Activated naive CD8-positive, alpha-beta T cell (primary cell): Measurements from ENCODE around the gene ARL4D.

ENCODE experiments used
- H3K27ac Mint-ChIP-seq: one replicate; pipeline ENCODE4 v1.8.0; 2021; ENCODE audit warnings: mixed read lengths
- H3K27me3 Mint-ChIP-seq: one replicate; pipeline ENCODE4 v1.8.0; 2021; ENCODE audit warnings: mixed read lengths
- H3K36me3 Mint-ChIP-seq: one replicate; pipeline ENCODE4 v1.8.0; 2021; ENCODE audit warnings: mixed read lengths
- H3K4me1 Mint-ChIP-seq: one replicate; pipeline ENCODE4 v1.8.0; 2021; ENCODE audit warnings: low read depth, mixed read lengths
- H3K4me3 Mint-ChIP-seq: one replicate; pipeline ENCODE4 v1.8.0; 2021; ENCODE audit warnings: mild to moderate bottlenecking, mixed read lengths
- H3K9me3 Mint-ChIP-seq: one replicate; pipeline ENCODE4 v1.8.0; 2021; ENCODE audit warnings: low read depth, mixed read lengths

ARL4D gene

GRCh38 chr17:43444223-43445008, 45.6 kb downstream of the ARL4D start:
- H3K4me3 Mint-ChIP-seq: no peak overlapping the region
- H3K27me3 Mint-ChIP-seq: peaks cover 4% of the 10 kb centered on the region
- H3K27ac Mint-ChIP-seq: no peak overlapping the region
- H3K4me1 Mint-ChIP-seq: no peaks in the 10 kb centered on the region
- H3K36me3 Mint-ChIP-seq: no peaks in the 10 kb centered on the region
- H3K9me3 Mint-ChIP-seq: no peaks in the 10 kb centered on the region

DNA sequence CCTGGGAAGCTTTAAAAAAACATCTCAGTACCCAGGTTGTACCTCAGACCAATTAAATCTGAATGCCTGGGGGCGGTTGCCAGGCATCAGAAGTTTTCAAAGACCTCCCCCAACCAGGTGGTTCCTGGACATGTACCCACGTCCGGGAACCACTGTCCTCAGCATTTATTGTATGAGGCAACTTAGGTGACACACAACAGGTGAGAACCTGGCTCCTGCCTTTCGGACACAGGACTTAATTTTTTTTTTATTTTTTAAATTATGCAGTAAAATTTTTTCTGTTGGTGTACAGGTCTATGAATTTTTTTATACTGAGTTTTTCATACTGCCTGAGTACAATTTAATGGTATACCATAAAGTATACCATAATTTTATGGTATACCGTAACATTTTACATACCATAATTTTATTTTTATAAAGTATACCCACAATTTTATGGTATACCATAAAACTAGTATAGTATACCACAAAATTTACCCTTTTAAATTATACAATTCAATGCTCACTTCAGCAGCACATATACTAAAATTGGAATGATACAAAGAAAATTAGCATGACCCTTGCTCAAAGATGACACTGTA, 46.3 kb downstream of the ARL4D start:
- Mint-ChIP-seq H3K4me3 (no peak overlapping the region), H3K9me3 (no peaks in the 10 kb centered on the region), H3K27me3 (peaks cover 4% of the 10 kb centered on the region), H3K27ac (no peak overlapping the region), H3K36me3 (no peaks in the 10 kb centered on the region), H3K4me1 (no peaks in the 10 kb centered on the region)

GRCh38 chr17:43446773-43447172, 48.0 kb downstream of the ARL4D start:
- H3K27ac Mint-ChIP-seq: no peak overlapping the region
- H3K4me1 Mint-ChIP-seq: no peaks in the 10 kb centered on the region
- peaks cover 4% of the 10 kb centered on the region for H3K27me3 Mint-ChIP-seq
- H3K9me3 Mint-ChIP-seq: no peaks in the 10 kb centered on the region
- H3K4me3 Mint-ChIP-seq: no peak overlapping the region
- H3K36me3 Mint-ChIP-seq: no peaks in the 10 kb centered on the region

DNA sequence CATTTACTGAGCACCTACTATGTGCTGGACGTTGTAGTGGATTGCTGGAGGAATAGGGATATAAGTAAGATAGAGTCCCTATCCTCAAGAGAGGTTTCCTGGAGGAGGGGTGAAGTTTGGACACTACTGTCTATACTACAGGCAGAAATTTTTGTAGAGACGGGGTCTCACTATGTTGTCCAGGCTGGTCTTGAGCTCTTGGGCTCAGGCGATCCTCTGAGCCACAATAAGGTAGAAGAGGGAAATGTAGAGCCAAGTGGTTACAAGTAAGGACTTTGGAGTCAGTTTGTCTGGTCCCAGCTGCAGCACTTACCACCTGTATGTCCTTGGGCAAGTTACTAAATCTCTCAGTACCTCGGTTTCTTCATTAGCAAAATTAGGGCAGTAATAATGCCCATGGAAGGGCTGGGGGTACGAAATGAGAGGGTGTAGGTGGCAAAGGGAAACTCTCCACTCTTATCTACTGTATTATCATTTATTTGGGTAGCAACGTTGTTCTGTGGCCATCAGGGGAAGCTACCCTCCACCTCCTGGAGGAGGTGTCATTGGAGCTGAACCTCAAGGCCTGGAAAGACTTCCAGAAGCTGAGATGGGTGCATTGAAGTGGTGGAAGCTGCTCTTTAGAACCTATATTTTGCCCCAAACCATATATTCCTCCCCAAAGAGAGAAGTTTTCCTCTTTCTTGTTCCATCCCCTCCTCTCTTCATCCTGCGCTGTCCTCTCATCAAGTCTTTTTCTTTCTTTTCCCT, 50.1 kb downstream of the ARL4D start:
- H3K4me1 Mint-ChIP-seq: no peaks in the 10 kb centered on the region
- no peaks in the 10 kb centered on the region for H3K9me3 Mint-ChIP-seq
- no peak overlapping the region for H3K4me3 Mint-ChIP-seq
- peaks cover 4% of the 10 kb centered on the region for H3K27me3 Mint-ChIP-seq
- no peaks in the 10 kb centered on the region for H3K36me3 Mint-ChIP-seq
- no peak overlapping the region for H3K27ac Mint-ChIP-seq

GRCh38 chr17:43449470-43450248, 50.9 kb downstream of the ARL4D start:
- Mint-ChIP-seq H3K4me1 (no peaks in the 10 kb centered on the region), H3K9me3 (no peaks in the 10 kb centered on the region), H3K27ac (no peak overlapping the region), H3K27me3 (peaks cover 3% of the 10 kb centered on the region), H3K36me3 (no peaks in the 10 kb centered on the region), H3K4me3 (no peak overlapping the region)
